ENCODE data around the gene KIRREL3. TPM values are rescaled to one million over a fixed set of nuclear protein-coding genes. Genes with fewer than 3 reads are reported as not detected.

Gene KIRREL3
- total and polyA plus RNA-seq, 2 of the 8 experiments (the other 6 are each of a cell fraction or from before 2014, with no cell fraction given), result 0.29 to 0.32 TPM

GRCh38 chr11:126473269-126473668 is 527.3 kb downstream of the KIRREL3 start:
- 92% methylated on average over 14 of the region's 16 CpGs; no CpG with 5 or more reads in 1 of the 2 experiments for WGBS, 2 experiments (ENCODE audit: extremely low coverage in 1 of 2, insufficient coverage in 1 of 2, insufficient read length in 1 of 2, insufficient replicate concordance in 2 of 2, low coverage in 1 of 2, low lambda C conversion rate in 2 of 2, missing lambda C conversion rate in 1 of 2)
- Histone ChIP-seq H2BK5ac (ENCODE audit: low read depth, low read length) (no peak overlapping the region), H3K23ac (ENCODE audit: insufficient read length) (no peak overlapping the region), H3K9me3 (ENCODE audit: insufficient read depth in 2 of 2, low read depth in 1 of 2, low read length in 1 of 2) (no peaks in the 10 kb centered on the region), H3K79me1 (ENCODE audit: low read depth, low read length) (no peaks in the 10 kb centered on the region), H3K23me2 (ENCODE audit: low read depth, low read length) (no peaks in the 10 kb centered on the region), H3K18ac (ENCODE audit: extremely low read depth, low read length) (no peak overlapping the region), H3K79me2 (ENCODE audit: control insufficient read depth in 1 of 2, insufficient read depth in 2 of 2, low read length in 2 of 2) (no peaks in the 10 kb centered on the region), H3K4ac (replicated peaks; ENCODE audit: insufficient read length, low read depth, low read length) (no peak overlapping the region), H3K56ac (replicated peaks; ENCODE audit: insufficient read length, low read depth, low read length) (no peak overlapping the region), H3K27me3 (replicated peaks in 1 of 4; ENCODE audit: control insufficient read depth in 3 of 4, extremely low read depth in 1 of 4, insufficient read depth in 3 of 4, low read length in 3 of 4) (no peaks in the 10 kb centered on the region), H3K14ac (ENCODE audit: insufficient read length) (no peak overlapping the region), H4K8ac (ENCODE audit: extremely low read depth, insufficient read depth, low read length) (peak overlapping the region; percentile 57; the same call in 1 of the 2 replicates), H3K4me3 (ENCODE audit: extremely low read depth in 1 of 4, insufficient read depth in 2 of 4, low read depth in 3 of 4, low read length in 4 of 4) (no peak overlapping the region), H4K20me1 (replicated peaks in 1 of 2; ENCODE audit: control insufficient read depth in 1 of 2, insufficient read depth in 2 of 2, low read length in 2 of 2) (no peaks in the 10 kb centered on the region), H2AFZ (ENCODE audit: low read length) (no peak overlapping the region), H3K4me2 (ENCODE audit: insufficient read depth in 1 of 2, low read depth in 2 of 2, low read length in 2 of 2) (no peak overlapping the region), H3K27ac (ENCODE audit: low read depth, low read length) (no peak overlapping the region), H2BK120ac (replicated peaks; ENCODE audit: low read depth, low read length) (no peak overlapping the region), H2BK15ac (ENCODE audit: low read length) (no peak overlapping the region), H2AK5ac (ENCODE audit: low read depth, low read length) (no peak overlapping the region), H2BK20ac (ENCODE audit: low read length) (no peak overlapping the region), H3K36me3 (ENCODE audit: control insufficient read depth in 2 of 4, insufficient read depth in 4 of 4, low read length in 3 of 4) (no peaks in the 10 kb centered on the region), H4K91ac (replicated peaks; ENCODE audit: insufficient read length, low read length) (no peak overlapping the region), H4K5ac (ENCODE audit: insufficient read length, low read depth, low read length) (no peak overlapping the region), H3K9ac (replicated peaks in 1 of 4; ENCODE audit: extremely low read depth in 1 of 4, low read depth in 3 of 4, low read length in 3 of 4) (no peak overlapping the region), H3K4me1 (replicated peaks in 1 of 4; ENCODE audit: control insufficient read depth in 3 of 4, insufficient read depth in 4 of 4, low read length in 3 of 4) (peaks cover 0 to 3% (median 0%) of the 10 kb centered on the region in 4 experiments; a peak in 2 of 7 replicates), H2BK12ac (ENCODE audit: low read depth, low read length) (no peak overlapping the region; the same call in 1 of the 2 replicates)
- no peak for DNase-seq (ENCODE audit: low read depth in 1 of 2, low spot score in 2 of 2)
- no peak for FAIRE-seq
- ChIA-PET CTCF (ENCODE audit: partially characterized antibody) (interaction anchor here (0.7 to 3.0 kb wide), 2 partner anchors 11 to 264 kb away, joined by 3 to 15 read pairs; no protein-coding TSS in a partner anchor), POLR2A (ENCODE audit: partially characterized antibody) (no interaction called here)
- no peak for TF ChIP-seq CBX5 (IDR thresholded peaks at IDR 0.05; ENCODE audit: low read depth, low read length)
- no peak for TF ChIP-seq CHD2 (IDR thresholded peaks at IDR 0.05; ENCODE audit: low read length)
- no peak for TF ChIP-seq SUZ12 (IDR thresholded peaks at IDR 0.05; ENCODE audit: low read length)
- no peak for TF ChIP-seq SIN3A (conservative IDR thresholded peaks at IDR 0.05 in 1 of 2, IDR thresholded peaks at IDR 0.05 in 1 of 2; ENCODE audit: low read depth in 1 of 2, low read length in 2 of 2)
- TF ChIP-seq TCF12 (IDR thresholded peaks at IDR 0.05; ENCODE audit: low read depth, low read length), result no peak
- TF ChIP-seq SP1 (IDR thresholded peaks at IDR 0.05; ENCODE audit: low read depth, low read length), result no peak
- no peak for TF ChIP-seq SAP30 (IDR thresholded peaks at IDR 0.05; ENCODE audit: insufficient read depth, insufficient replicate concordance, low read length)
- no peak for TF ChIP-seq EZH2 (IDR thresholded peaks at IDR 0.05; ENCODE audit: low read depth, low read length, severe bottlenecking)
- no peak for TF ChIP-seq GTF2F1 (IDR thresholded peaks at IDR 0.05; ENCODE audit: borderline replicate concordance, low read depth, low read length)
- TF ChIP-seq YY1 (IDR thresholded peaks at IDR 0.05; ENCODE audit: low read depth, low read length), result no peak
- TF ChIP-seq TEAD4 (IDR thresholded peaks at IDR 0.05; ENCODE audit: low read depth, low read length), result no peak
- TF ChIP-seq CEBPB (IDR thresholded peaks at IDR 0.05; ENCODE audit: low read depth, low read length), result no peak
- no peak for TF ChIP-seq RNF2 (IDR thresholded peaks at IDR 0.05; ENCODE audit: borderline replicate concordance, low read depth, low read length, missing control alignments, poor library complexity, severe bottlenecking)
- TF ChIP-seq CREB1 (IDR thresholded peaks at IDR 0.05), result no peak

Measured in H1 (cell line).